GM12801 (cell line): ENCODE data around the gene RMC1.

ENCODE experiments used
- TF ChIP-seq, protein P1 (sequence below): IDR thresholded peaks from one replicate; pipeline ENCODE4 v1.5.1; 2011; ENCODE audit warnings: control low read depth; ENCODE audit not compliant: insufficient read length; ENCODE audit errors: extremely low read depth

RMC1 gene

GRCh38 chr18:23569299-23570063 lies 66.2 kb downstream of the RMC1 start:
- TF ChIP-seq, protein P1, sequence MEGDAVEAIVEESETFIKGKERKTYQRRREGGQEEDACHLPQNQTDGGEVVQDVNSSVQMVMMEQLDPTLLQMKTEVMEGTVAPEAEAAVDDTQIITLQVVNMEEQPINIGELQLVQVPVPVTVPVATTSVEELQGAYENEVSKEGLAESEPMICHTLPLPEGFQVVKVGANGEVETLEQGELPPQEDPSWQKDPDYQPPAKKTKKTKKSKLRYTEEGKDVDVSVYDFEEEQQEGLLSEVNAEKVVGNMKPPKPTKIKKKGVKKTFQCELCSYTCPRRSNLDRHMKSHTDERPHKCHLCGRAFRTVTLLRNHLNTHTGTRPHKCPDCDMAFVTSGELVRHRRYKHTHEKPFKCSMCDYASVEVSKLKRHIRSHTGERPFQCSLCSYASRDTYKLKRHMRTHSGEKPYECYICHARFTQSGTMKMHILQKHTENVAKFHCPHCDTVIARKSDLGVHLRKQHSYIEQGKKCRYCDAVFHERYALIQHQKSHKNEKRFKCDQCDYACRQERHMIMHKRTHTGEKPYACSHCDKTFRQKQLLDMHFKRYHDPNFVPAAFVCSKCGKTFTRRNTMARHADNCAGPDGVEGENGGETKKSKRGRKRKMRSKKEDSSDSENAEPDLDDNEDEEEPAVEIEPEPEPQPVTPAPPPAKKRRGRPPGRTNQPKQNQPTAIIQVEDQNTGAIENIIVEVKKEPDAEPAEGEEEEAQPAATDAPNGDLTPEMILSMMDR, result no peak

GRCh38 chr18:23570912-23571504 lies 67.7 kb downstream of the RMC1 start:
- TF ChIP-seq, protein P1, result no peak

- TF ChIP-seq, protein P1, result no peak
Observed at GRCh38 chr18:23572012-23572411, 68.7 kb downstream of the RMC1 start.

- TF ChIP-seq, protein P1, result no peak
Observed at GRCh38 chr18:23572570-23572969, 69.3 kb downstream of the RMC1 start.

- TF ChIP-seq, protein P1, result no peak
Observed at GRCh38 chr18:23573020-23573419, 69.7 kb downstream of the RMC1 start.

DNA sequence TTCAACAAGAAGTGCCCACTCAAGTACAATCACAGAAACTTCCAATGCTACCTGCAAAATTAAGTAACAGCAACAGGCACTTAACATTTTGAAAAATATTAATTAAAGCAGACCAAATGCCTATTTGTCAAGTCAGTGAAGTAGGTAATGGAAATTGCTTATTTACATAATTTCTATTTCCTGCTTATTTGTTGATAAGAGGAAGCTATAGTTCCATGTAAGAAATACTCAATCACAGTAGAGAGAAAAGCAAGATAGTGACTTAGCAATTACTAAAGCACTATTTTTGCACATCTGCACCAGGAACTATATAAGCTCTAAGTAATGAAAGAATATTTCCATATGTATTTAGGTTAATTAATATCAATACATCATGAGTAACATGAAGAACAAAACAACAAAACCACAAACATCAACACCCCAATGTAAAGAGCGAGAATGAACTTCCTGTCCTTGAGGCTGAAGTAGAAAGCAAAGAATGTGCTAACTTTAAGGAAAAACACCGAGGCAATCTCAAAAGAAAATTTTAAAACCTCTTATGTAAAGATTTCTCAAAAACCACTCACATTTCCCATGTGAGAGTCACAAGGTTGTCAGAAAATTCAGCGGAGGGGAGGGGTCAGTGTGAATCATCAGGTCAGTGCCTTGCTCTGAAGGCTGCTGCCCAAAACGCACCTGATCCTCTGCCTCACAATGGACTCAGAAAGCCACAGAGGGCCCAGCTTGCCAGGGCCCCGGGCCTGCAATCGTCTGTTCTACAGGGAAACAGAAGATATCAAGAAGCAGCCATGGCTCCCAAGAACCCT lies 70.5 kb downstream of the RMC1 start:
- TF ChIP-seq, protein P1, result no peak

DNA sequence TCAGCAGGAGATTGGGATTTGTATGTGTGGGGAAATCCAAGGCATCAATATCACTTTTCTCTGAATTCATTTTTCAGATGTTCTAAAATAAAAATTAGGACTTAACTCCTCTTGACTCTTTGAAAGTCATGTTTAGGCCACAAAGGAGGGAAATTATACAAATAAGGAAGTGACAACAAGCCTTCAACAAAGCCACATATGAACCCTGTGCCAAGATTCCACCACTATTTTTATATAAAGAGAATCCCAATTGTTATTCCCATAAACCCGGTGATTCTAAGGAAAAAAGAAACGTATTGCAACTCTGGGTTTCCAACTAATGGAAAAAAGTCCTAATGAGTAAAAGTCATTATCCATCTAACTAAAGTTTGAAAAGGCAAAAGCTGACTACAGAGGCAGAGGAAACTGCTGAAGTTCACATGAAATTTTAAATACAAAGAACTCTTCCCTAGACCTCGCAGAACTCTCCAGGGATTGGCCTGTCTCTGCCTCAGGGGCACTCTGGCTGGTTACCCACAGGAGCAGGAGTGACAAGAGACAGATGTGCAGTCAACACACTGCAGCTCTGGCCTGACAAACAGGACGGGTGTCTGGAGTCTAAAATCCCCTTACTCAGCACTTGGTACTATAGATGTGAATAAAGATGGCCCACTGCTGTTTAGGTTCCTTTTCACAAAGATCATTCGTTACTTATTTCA lies 71.4 kb downstream of the RMC1 start:
- TF ChIP-seq, protein P1, result no peak
